T-helper 22 cell (primary cell): ENCODE measurements around the gene WNK2.
"Not testable (repeated sequence)": the region's sequence is repeated elsewhere in the genome, so short reads cannot be mapped to it uniquely, and the experiment has no call there.

Experiments used
- DNase-seq: peaks from one replicate; pipeline ENCODE4 v3.0.0-alpha.2; 2020; ENCODE audit warnings: low read depth

The WNK2 gene

DNA sequence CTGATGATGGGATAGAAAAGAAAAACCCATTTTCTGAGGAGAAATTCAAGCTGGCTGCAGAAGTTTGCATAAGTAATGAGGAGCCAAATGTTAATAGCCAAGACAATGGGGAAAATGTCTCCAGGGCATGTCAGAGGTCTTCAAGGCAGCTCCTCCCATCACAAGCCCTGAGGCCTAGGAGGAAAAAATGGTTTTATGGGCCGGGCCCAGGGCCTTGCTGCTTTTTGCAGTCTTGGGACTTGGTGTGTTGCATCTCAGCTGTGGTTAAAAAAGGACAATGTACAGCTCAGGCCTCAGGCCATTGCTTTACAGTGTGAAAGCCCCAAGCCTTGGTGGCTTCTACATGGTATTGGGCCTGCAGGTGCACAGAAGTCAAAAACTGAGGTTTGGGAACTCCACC, 154.3 kb downstream of the WNK2 start:
- not testable (repeated sequence) for DNase-seq

DNA sequence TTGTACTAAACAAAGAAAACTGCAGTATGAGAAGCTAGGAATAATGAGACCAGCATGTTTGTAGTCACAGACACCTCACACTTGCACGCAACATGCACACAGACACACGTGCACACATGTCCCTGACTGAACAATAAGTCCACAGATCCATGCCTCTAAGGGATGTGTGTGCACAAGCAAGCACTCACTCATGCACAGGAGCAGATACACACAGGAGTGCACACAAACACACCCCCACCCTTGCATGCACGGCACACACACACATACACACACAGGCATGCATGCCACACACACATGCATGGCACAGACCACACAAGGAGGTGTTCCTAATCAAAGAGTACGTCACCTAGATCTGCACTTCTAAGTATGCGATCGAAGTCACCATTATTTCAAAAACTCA, 156.2 kb downstream of the WNK2 start:
- DNase-seq, result no peak

DNA sequence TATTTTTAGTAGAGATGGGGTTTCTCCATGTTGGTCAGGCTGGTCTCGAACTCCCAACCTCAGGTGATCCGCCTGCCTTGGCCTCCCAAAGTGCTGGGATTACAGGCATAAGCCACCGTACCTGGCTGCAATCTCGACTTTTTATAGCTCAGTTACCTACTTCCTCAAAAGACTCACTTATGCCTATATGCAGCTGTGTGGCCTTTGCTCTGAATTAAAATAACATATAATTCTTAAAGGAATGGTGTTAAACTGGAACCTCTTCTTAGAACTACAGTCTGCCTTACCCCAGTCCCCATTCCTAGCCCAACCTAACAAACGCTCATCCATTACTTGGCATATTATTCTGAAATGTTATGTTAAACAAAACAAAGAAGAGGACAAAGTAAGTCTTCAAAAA, 157.9 kb downstream of the WNK2 start:
- DNase-seq, result not testable (repeated sequence)

- DNase-seq, result not testable (repeated sequence)
These were observed 158.5 kb downstream of the WNK2 start for GRCh38 chr9:93342428-93342827.

DNA sequence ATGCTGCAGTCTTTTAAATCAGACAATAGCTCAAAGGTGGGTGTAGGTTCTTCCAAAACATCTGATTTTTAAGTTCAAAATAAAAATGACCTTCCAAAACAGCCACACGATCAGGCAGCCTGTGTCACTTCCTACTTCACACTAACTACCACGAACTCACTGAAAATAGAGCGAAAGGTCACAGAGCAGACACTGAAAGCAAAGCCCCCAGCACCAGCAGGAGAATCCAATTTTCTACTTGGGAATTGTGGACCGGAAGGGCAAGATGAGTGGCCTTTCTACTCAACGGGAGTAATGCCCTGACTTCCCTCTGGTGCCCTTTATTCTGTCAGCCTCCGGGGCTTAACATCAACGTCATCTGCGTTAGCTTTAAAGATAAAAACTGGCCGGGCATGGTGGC, 159.7 kb downstream of the WNK2 start:
- DNase-seq, result no peak

GRCh38 chr9:93345643-93346230, 161.8 kb downstream of the WNK2 start:
- no peak for DNase-seq

DNA sequence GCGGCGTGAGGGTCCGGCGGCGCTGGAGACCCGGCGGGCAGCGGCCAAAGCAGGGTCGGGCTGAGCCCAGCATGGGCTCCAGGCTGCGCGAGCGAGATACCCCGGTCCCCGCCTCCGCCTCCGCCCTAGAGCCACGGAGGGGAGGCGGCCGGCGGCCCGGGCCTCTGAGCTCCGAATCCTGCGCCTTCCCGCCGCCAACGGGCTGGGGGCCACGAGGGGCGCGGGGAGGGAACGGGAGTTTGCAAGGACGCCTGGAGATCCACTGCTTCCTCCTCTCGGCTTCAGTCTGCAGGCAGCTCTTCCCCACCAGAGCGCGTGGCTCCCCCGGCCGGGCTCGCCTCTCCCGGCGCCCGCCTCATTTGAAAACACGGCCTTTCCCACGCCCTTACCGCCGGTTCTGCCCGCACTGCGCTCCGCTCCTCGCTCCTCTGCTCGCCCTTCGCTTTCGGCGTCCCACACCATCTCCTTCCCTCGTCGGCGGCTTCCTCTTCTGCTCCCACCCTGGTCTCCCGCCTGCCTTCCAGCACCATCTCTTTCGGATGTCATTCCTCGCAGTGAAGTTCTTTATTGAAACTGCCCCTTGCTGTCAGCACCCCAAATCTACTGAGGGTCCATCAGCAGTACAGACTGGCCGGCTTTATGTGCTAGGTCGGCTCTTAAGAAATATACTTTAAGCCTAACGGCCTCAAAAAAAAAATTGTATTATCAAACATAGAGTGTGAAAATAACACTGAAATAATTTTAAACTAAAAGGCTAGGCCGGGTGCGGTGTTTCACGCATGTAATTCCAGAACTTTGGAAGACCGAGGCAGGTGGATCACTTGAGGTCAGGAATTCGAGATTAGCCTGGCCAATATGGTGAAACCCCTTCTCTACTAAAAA, 162.5 kb downstream of the WNK2 start:
- DNase-seq, result no peak

GRCh38 chr9:93347371-93347975, 163.5 kb downstream of the WNK2 start:
- DNase-seq, result not testable (repeated sequence)

DNA sequence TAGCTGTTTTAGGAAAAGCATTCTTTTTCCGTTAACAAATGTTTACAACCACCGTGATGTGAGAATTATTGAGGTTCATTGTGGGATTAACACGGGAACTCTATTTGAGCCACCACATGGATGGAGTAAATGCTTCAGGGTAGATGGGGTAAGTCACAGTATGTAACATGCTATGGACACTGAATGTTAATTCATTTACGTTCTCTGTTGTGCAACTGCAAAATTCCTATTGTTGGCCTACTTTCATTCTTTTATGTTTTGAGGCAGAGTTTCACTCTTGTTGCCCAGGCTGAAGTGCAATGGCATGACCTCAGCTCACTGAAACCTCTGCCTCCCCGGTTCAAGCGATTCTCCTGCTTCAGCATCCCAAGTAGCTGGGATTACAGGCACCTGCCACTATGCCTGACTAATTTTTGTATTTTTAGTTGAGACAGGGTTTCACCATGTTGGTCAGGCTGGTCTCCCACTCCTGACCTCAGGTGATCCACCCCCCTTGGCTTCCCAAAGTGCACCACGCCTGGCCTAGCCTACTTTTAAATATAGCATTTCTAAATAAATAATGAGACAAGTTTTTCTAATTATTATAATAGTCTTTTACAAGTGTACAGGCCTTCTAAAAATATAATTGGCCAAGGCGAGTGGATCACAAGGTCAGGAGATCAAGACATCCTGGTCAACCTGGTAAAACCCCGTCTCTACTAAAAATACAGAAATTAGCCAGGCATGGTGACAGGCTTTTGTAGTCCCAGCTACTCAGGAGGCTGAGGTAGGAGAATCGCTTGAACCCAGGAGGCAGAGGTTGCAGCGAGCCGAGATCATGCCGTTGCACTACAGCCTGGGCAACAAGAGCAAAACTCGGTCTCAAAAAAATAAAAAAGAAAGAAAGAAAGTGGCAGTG, 169.7 kb downstream of the WNK2 start:
- DNase-seq, result not testable (repeated sequence)

DNA sequence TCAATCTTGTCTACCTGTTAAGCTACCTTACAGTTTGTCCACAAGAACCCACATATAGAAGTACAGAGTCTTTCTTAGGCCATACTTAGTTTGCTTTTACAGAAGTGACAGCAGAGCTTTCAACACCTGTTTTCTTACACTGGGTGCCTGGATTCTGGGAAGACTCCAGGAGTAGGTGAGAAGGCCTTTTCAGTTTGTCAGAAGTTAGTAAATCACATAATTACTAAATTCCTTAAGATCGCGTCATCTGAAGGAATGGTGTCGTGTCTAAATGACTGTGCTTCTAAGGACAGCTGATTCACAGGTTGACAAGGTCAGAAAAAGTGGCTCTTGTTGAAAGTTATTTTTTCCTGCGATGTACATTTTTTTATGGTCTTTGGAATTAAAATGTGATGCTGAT, 170.5 kb downstream of the WNK2 start:
- no peak for DNase-seq

DNA sequence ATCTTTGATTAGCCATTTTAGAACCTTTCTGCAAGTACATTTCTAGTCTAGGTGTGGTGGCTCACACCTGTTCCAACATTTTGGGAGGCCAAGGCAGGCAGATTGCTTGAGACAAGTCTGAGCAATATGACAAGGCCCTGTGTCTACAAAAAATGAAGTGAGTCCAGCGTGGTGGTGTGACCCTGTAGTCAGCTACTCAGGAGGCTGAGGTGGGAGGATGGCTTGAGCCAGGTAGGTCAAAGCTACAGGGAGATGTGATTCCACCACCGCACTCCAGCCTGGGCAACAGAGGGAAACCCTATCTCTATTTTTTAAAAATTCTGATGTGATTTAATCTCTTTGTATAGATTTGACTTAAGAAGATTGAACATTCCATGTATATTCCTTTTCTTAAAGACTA, 171.9 kb downstream of the WNK2 start:
- no peak for DNase-seq

- no peak for DNase-seq
These were observed 173.7 kb downstream of the WNK2 start for GRCh38 chr9:93357649-93358048.

GRCh38 chr9:93359907-93360306, 176.0 kb downstream of the WNK2 start:
- not testable (repeated sequence) for DNase-seq

DNA sequence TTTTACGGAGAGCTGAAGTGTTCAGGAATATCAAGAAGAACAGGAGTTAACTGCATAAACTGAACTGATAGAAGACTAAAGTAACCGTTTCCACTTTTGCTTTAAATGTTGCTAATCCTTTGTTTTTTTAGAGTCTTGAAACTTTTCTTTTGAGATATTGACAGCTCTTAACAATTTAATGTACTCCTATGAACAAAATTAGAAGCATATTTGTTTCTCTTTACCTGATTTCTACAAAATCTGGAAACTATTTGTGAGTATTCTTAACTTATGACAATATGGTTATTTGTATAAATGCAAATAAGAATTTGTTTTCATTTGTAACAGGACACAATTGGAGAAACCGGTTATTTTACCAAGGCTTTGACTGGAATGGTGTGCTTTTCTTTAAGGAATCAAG, 178.1 kb downstream of the WNK2 start:
- no peak for DNase-seq

GRCh38 chr9:93364734-93365426, 180.9 kb downstream of the WNK2 start:
- no peak for DNase-seq

GRCh38 chr9:93365427-93366118, 181.6 kb downstream of the WNK2 start:
- no peak for DNase-seq

- no peak for DNase-seq
These were observed 182.1 kb downstream of the WNK2 start for GRCh38 chr9:93366119-93366447.

GRCh38 chr9:93366486-93366885, 182.5 kb downstream of the WNK2 start:
- DNase-seq, result not testable (repeated sequence)

- DNase-seq, result no peak
These were observed 184.5 kb downstream of the WNK2 start for GRCh38 chr9:93368437-93368836.

DNA sequence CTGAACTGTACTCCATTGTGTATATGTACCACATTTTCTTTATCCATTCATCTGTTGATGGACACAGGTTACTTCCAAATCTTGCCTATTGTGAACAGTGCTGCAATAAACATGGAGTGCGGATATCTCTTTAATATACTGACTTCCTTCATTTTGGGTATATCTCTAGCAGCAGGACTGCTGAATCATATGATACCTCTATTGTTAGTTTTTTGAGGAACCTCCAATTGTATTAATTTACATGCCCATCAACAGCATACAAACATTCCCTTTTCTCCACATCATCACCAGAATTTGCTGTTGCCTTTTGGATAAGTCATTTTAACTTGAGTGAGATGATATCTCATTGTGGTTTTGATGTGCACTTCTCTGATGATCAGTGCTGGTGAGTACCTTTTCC, 185.7 kb downstream of the WNK2 start:
- DNase-seq, result no peak
